ENCODE measurements around the gene ZFX.

The ZFX gene

DNA sequence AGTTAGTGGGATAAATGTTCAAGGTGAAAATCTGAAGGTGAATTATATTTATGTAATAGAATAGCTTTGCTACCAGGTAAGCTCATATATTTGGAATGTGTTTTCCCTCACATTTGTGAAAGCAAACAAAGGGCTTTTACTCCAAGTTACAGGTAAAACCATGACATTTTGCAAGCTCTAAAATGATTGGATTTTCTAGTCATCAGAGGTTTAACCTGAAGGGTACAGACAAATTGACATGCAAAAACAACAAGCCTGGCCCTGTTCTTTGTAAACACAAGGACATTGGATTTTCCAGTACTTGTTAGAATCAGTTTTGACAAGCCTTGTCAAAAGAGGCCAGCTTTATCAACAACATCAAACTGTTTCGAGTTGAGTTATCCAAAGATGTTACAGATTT is 51.7 kb downstream of the ZFX start:
- no peak for DNase-seq (ENCODE audit: low read depth in 2 of 2)

GRCh38 chrX:24202465-24203031 is 53.0 kb downstream of the ZFX start:
- no peak for DNase-seq (ENCODE audit: low read depth in 2 of 2)

- DNase-seq (ENCODE audit: low read depth in 2 of 2): no peak
These were observed 53.7 kb downstream of the ZFX start for GRCh38 chrX:24203072-24203808.

GRCh38 chrX:24204331-24204730 is 54.8 kb downstream of the ZFX start:
- DNase-seq (ENCODE audit: low read depth in 2 of 2): no peak

DNA sequence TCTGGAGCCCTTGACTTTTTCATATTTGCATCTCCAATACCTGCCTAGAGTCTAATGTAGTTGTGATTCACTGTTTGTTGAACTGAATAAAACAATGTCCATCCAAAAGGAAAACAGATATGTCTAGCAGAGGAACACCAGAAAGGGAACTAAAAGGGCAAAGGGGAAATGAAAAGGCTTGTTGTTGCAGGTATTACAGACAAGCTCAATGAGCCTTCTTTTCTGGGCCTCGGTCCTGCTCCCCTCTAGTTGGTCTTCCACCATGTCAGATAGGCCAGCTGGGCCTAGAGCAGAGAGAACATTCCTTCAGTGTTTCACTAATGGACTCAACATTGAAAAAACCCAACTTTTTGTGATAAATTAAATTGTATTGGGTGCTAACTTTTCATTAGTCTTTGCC is 55.4 kb downstream of the ZFX start:
- no peak for DNase-seq (ENCODE audit: low read depth in 2 of 2)

GRCh38 chrX:24207826-24208225 is 58.3 kb downstream of the ZFX start:
- DNase-seq (ENCODE audit: low read depth in 2 of 2): no peak

DNA sequence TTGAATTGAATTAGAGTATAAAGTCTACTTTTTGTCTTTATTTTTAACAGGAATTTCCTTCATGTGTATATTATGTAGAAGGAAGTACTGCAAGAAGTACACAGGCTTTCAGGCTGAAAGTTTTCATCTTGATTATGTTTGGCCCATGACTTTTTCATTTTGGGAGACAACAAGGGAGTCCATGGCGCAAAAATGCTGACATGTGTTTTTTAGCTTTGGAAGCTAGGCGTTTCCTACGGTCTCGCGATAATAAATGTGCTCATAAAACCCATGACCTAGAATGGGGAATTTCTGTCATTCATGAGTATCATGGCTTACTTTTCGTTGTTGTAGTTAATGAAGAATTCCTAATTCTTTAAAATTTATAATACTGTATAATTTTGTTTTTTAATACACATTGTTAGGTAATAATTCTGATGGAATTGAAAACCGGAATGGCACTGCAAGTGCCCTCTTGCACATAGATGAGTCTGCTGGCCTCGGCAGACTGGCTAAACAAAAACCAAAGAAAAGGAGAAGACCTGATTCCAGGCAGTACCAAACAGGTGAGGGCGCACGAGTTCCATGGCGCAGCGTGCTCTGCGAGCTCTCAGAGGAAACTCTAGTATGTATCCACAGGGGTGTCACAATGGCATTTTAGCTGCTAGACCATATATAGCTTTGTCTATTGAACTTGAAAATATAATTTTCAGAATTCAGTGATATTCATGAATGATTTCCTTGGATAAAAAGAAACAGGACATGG is 59.1 kb downstream of the ZFX start:
- no peak for DNase-seq (ENCODE audit: low read depth in 2 of 2)

- no peak for DNase-seq (ENCODE audit: low read depth in 2 of 2)
These were observed 60.7 kb downstream of the ZFX start for GRCh38 chrX:24210190-24210589.

- no peak for DNase-seq (ENCODE audit: low read depth in 2 of 2)
These were observed 65.0 kb downstream of the ZFX start for GRCh38 chrX:24214568-24214967.

DNA sequence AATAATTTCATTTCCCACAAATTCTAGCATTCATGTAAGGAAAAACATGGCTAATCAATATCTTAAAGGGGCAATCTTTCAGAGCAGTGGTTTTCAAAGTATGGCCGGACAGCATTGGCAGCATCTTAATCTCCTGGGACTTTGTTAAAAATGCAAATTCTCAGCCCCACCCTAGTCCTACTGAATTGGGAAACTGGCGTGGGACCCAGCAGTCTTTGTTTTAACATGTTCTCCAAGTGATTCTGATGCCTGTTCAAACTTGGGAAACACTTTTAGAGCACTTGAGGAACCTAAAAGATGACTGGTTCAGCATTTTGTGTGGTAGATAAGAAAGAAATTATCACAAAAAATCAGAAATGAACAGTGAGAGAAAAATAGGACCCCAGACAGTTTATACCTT is 65.7 kb downstream of the ZFX start:
- DNase-seq (ENCODE audit: low read depth in 2 of 2): no peak

- DNase-seq (ENCODE audit: low read depth in 2 of 2): no peak
These were observed 66.5 kb downstream of the ZFX start for GRCh38 chrX:24216037-24216436.

GRCh38 chrX:24216827-24217226 is 67.3 kb downstream of the ZFX start:
- DNase-seq (ENCODE audit: low read depth in 2 of 2): no peak

- no peak for DNase-seq (ENCODE audit: low read depth in 2 of 2)
These were observed 69.8 kb downstream of the ZFX start for GRCh38 chrX:24219320-24219719.

DNA sequence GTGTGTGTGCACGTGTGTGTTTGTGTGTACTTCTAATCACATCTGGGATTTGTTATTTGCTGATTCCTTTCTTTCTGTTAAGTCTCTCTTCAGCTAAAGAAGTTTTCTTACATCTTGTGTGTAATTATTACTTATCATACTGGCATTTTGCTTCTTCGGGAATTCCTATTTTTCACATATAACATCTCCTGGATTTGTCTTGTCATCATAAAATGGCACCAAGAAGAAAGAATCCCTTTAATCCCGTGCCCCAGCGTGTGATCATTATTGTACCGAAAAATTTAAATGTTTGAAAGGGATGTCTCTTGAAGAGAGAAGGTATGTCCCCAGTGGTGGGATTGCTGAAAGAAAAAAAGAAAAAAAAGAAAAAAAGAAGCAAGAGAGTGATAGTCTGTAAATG is 72.3 kb downstream of the ZFX start:
- no peak for DNase-seq (ENCODE audit: low read depth in 2 of 2)

DNA sequence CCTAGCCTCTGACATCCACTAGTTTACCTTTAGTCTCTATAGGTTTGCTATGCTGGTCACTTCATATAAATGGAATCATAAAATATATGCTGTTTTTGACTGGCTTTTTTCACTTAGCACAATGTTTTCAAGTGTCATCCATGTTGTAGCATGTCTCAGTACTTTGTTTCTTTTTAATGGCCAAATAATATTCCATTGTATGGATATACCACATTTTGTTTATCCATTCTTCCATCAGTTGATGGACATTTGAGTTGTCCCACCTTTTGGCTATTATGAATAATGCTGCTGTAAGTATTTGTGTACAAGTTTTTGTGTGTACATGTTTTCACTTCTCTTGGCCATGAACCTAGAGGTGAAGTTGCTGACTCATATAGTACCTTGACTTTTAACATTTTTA is 75.7 kb downstream of the ZFX start:
- no peak for DNase-seq (ENCODE audit: low read depth in 2 of 2)

- DNase-seq (ENCODE audit: low read depth in 2 of 2): no peak
These were observed 76.6 kb downstream of the ZFX start for GRCh38 chrX:24226176-24226575.

- no peak for DNase-seq (ENCODE audit: low read depth in 2 of 2)
These were observed 79.1 kb downstream of the ZFX start for GRCh38 chrX:24228596-24228995.

GRCh38 chrX:24229400-24229879 is 79.9 kb downstream of the ZFX start:
- DNase-seq (ENCODE audit: low read depth in 2 of 2): no peak

GRCh38 chrX:24229976-24230375 is 80.4 kb downstream of the ZFX start:
- no peak for DNase-seq (ENCODE audit: low read depth in 2 of 2)

GRCh38 chrX:24231131-24231540 is 81.6 kb downstream of the ZFX start:
- no peak for DNase-seq (ENCODE audit: low read depth in 2 of 2)

GRCh38 chrX:24231641-24232179 is 82.2 kb downstream of the ZFX start:
- DNase-seq (ENCODE audit: low read depth in 2 of 2): no peak

GRCh38 chrX:24232796-24233195 is 83.3 kb downstream of the ZFX start:
- DNase-seq (ENCODE audit: low read depth in 2 of 2): no peak
